ENCODE measurements around the gene GUCD1. TPM values are rescaled to one million over a fixed set of nuclear protein-coding genes. Genes with fewer than 3 reads are reported as not detected.
"Not testable (repeated sequence)": the region's sequence is repeated elsewhere in the genome, so short reads cannot be mapped to it uniquely, and the experiment has no call there.

GUCD1 gene
- total and polyA plus RNA-seq, 2 of the 13 experiments (the other 11 are each of a cell fraction or from before 2014, with no cell fraction given), result 128 to 245 TPM

- POLR2A ChIA-PET, result interaction anchor here (1.1 to 4.1 kb wide), 6 partner anchors 10 to 50 kb away, joined by 4 to 76 read pairs (median 8); partner anchors contain the start of genes GUCD1 and LRRC75B
- H2AFZ ChIP-seq (ENCODE audit: low read length), result peak overlapping the region; percentile 54
These were observed 49.1 kb upstream of the GUCD1 start for GRCh38 chr22:24603770-24604629.

More at GRCh38 chr22:24603770-24604629, 49.1 kb upstream of the GUCD1 start:
- intact Hi-C loops (cut with micrococcal nuclease; ENCODE audit: unreplicated experiment), result loop anchor here (2.0 kb wide), 1 partner anchor 53 kb away; no protein-coding TSS in a partner anchor
- H3K36me3 ChIP-seq (replicated peaks in 1 of 2; ENCODE audit: control insufficient read depth in 1 of 2, insufficient read depth in 2 of 2, low read length in 2 of 2); DNase-seq (ENCODE audit: low spot score); FAIRE-seq; CTCF ChIA-PET (ENCODE audit: low intra/inter-chr PET ratio, low total read pairs); H4K20me1 ChIP-seq (ENCODE audit: insufficient read depth, low read length); H3K79me2 ChIP-seq (ENCODE audit: insufficient read depth, low read length); H3K27me3 ChIP-seq (ENCODE audit: control insufficient read depth in 1 of 2, insufficient read depth in 2 of 2, low read length in 2 of 2); H3K9me3 ChIP-seq (ENCODE audit: low read length); in situ Hi-C loops (cut with HindIII; ENCODE audit: extremely low pct_ligation_motif_present, low pct_unique_long_range_greater_than_20kb); BruUV-seq (replicated peaks): not testable (repeated sequence)
- 2% methylated on average over 10 of the region's 18 CpGs for WGBS (ENCODE audit: low lambda C conversion rate)
- Histone ChIP-seq H3K4me3 (replicated peaks in 1 of 3; ENCODE audit: insufficient read depth in 1 of 3, low read depth in 2 of 3, low read length in 3 of 3) (peak overlapping the region; percentile 52 to 80 (median 68); a peak in 5 of 6 replicates), H3K9ac (ENCODE audit: insufficient read depth, low read depth, low read length) (peak overlapping the region; percentile 64), H3K27ac (ENCODE audit: extremely low read length, insufficient read depth, low read length) (peak overlapping the region; percentile 75), H3K4me1 (ENCODE audit: insufficient read depth, low read length) (peaks cover 37% of the 10 kb centered on the region), H3K4me2 (ENCODE audit: low read depth, low read length) (peak overlapping the region; percentile 58; the same call in 1 of the 2 replicates)
- 0 out of 2 replicates have a peak, but pooled peaks have one; percentile 25 for TF ChIP-seq SAP130 (CRISPR knock-in tag; IDR thresholded peaks at IDR 0.05; ENCODE audit: low read depth)
- TF ChIP-seq MYC (CRISPR knock-in tag; IDR thresholded peaks at IDR 0.05; ENCODE audit: borderline replicate concordance), result 0 out of 2 replicates have a peak, but pooled peaks have one; percentile 38
- TF ChIP-seq PATZ1 (CRISPR knock-in tag; IDR thresholded peaks at IDR 0.05), result 0 out of 2 replicates have a peak, but pooled peaks have one; percentile 21
- peak; percentile 33; the same call in 1 of the 2 replicates for TF ChIP-seq GATAD2A (CRISPR knock-in tag; IDR thresholded peaks at IDR 0.05)
- TF ChIP-seq CEBPG (CRISPR knock-in tag; IDR thresholded peaks at IDR 0.05), result peak; percentile 57
- TF ChIP-seq BHLHE40 (IDR thresholded peaks at IDR 0.05; ENCODE audit: low read length), result peak; percentile 47; the same call in 1 of the 2 replicates
- TF ChIP-seq, protein P1, sequence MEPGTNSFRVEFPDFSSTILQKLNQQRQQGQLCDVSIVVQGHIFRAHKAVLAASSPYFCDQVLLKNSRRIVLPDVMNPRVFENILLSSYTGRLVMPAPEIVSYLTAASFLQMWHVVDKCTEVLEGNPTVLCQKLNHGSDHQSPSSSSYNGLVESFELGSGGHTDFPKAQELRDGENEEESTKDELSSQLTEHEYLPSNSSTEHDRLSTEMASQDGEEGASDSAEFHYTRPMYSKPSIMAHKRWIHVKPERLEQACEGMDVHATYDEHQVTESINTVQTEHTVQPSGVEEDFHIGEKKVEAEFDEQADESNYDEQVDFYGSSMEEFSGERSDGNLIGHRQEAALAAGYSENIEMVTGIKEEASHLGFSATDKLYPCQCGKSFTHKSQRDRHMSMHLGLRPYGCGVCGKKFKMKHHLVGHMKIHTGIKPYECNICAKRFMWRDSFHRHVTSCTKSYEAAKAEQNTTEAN (CRISPR knock-in tag; conservative IDR thresholded peaks at IDR 0.05), result 0 out of 2 replicates have a peak, but pooled peaks have one; percentile 41
- TF ChIP-seq ZFY (CRISPR knock-in tag; IDR thresholded peaks at IDR 0.05), result 0 out of 2 replicates have a peak, but pooled peaks have one; percentile 20
- TF ChIP-seq RXRB (CRISPR knock-in tag; IDR thresholded peaks at IDR 0.05; ENCODE audit: borderline replicate concordance), result 0 out of 2 replicates have a peak, but pooled peaks have one; percentile 8
- TF ChIP-seq CTCF (CRISPR knock-in tag; IDR thresholded peaks at IDR 0.05), result peak; percentile 53
- TF ChIP-seq HOXA3 (CRISPR knock-in tag; IDR thresholded peaks at IDR 0.05), result 0 out of 2 replicates have a peak, but pooled peaks have one; percentile 8
- ATAC-seq, result peak; percentile 61
